ENCODE results near the gene ATF1.

GRCh38 chr12:50824914-50825313, 61.0 kb downstream of the ATF1 start:
- TF ChIP-seq ELF4 (IDR thresholded peaks at IDR 0.05) (no peak), ARNT (IDR thresholded peaks at IDR 0.05) (no peak), FOXK2 (IDR thresholded peaks at IDR 0.05) (no peak), CTBP1 (IDR thresholded peaks at IDR 0.05; ENCODE audit: borderline replicate concordance) (no peak), HDGF (IDR thresholded peaks at IDR 0.05; ENCODE audit: borderline replicate concordance) (no peak), PKNOX1 (IDR thresholded peaks at IDR 0.05) (no peak), SP1 (IDR thresholded peaks at IDR 0.05) (no peak), BHLHE40 (IDR thresholded peaks at IDR 0.05; ENCODE audit: borderline replicate concordance) (no peak), L3MBTL2 (conservative IDR thresholded peaks at IDR 0.05) (no peak), TARDBP (IDR thresholded peaks at IDR 0.05) (no peak), NFRKB (IDR thresholded peaks at IDR 0.05) (no peak), SUZ12 (IDR thresholded peaks at IDR 0.05) (no peak), ZNF384 (IDR thresholded peaks at IDR 0.05) (no peak)
